PC-3 (cell line): Measurements from ENCODE around the gene HIVEP3.

Experiments used
- EZH2 ChIP-seq: fragments of 300-600 bp; sonication (generic); IDR thresholded peaks from one replicate; pipeline ENCODE4 v1.6.1; 2017; ENCODE audit warnings: antibody characterized with exemption, mild to moderate bottlenecking, low read length; ENCODE audit not compliant: unreplicated experiment
- TF ChIP-seq, protein P1 (sequence below): fragments of 300-600 bp; sonication (generic); conservative IDR thresholded peaks from 2 replicates; pipeline ENCODE4 v1.5.1; 2017; ENCODE audit warnings: antibody characterized with exemption, low read depth, mild to moderate bottlenecking, low read length

GRCh38 chr1:41784531-41785274 is 134.0 kb downstream of the HIVEP3 start:
- TF ChIP-seq, protein P1, sequence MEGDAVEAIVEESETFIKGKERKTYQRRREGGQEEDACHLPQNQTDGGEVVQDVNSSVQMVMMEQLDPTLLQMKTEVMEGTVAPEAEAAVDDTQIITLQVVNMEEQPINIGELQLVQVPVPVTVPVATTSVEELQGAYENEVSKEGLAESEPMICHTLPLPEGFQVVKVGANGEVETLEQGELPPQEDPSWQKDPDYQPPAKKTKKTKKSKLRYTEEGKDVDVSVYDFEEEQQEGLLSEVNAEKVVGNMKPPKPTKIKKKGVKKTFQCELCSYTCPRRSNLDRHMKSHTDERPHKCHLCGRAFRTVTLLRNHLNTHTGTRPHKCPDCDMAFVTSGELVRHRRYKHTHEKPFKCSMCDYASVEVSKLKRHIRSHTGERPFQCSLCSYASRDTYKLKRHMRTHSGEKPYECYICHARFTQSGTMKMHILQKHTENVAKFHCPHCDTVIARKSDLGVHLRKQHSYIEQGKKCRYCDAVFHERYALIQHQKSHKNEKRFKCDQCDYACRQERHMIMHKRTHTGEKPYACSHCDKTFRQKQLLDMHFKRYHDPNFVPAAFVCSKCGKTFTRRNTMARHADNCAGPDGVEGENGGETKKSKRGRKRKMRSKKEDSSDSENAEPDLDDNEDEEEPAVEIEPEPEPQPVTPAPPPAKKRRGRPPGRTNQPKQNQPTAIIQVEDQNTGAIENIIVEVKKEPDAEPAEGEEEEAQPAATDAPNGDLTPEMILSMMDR, result no peak
- no peak for TF ChIP-seq EZH2
